ENCODE results near the gene SLC30A3.

SLC30A3 gene

DNA sequence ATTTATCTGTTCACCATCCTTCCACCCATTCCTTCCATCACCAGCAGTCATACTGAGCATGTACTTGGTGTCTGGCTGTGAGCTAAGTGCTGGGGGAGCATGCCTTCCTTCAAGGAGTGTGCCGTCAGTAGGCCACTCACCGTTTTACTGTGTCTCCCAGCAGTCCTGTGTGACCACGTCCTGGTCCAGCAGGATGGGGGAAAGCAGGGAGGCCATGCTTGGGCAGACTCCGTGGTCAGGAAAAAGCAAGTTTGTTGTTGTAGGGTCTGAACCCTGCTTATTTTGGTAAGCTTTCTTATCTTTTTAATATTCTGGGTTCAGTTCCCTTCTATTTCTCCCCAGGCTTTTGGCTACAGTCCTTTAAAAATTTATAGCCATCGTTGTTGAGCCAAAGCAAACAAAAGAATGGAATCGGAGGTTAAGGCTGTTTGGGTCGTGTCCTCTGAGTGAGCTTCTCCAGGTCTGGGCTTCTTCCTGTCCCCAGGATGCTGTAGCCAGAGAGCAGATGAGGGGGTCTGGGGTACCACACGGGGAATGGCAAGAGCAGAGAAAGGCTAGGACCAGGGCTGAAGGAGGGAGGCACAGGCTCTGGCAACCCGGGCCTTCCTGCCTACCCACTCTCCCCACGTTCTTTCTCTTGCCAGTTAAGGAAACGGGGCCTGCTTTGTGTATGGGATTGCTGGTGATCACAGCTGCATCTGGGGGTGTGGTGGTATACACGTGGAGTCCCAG, 13.5 kb downstream of the SLC30A3 start:
- TF ChIP-seq, protein P1, sequence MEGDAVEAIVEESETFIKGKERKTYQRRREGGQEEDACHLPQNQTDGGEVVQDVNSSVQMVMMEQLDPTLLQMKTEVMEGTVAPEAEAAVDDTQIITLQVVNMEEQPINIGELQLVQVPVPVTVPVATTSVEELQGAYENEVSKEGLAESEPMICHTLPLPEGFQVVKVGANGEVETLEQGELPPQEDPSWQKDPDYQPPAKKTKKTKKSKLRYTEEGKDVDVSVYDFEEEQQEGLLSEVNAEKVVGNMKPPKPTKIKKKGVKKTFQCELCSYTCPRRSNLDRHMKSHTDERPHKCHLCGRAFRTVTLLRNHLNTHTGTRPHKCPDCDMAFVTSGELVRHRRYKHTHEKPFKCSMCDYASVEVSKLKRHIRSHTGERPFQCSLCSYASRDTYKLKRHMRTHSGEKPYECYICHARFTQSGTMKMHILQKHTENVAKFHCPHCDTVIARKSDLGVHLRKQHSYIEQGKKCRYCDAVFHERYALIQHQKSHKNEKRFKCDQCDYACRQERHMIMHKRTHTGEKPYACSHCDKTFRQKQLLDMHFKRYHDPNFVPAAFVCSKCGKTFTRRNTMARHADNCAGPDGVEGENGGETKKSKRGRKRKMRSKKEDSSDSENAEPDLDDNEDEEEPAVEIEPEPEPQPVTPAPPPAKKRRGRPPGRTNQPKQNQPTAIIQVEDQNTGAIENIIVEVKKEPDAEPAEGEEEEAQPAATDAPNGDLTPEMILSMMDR (IDR thresholded peaks at IDR 0.05), result no peak

DNA sequence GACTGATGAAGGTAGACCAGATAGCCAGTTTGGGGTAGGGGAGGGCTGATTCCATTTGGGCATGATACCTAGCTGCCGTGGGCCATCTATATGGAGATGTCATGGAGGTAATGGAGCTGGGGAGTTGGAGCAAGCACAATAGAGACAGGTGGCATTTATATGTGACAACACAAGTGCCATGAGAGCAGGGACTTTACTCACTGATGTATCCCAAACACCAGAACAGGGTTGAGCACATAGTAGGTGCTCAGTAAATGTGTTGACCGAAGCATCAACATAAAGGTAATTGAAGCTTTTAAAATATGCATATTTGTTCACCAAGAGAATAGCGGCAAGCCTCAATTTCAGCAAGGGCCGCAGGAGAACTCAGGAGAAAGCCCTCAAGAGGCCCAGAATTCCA, 15.0 kb downstream of the SLC30A3 start:
- TF ChIP-seq, protein P1 (IDR thresholded peaks at IDR 0.05), result no peak

DNA sequence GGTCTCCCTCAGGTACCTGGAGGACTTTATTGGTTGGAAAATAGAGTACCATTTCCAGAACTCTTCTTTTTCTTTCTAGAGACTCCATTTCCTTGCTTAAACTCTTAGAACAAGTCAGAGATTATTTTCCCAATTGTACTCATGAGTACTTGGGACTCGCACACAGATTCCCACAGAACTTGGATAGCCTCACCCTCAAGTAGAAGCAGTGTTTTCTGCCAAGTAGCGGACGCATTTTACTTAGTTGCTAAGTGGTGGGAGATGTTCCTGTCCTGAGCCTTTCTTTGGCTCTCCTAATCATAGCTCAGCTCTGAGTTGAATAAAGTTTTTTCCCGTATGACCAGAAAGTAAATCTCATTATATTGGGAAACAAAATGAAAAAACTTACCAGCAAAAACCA, 17.2 kb downstream of the SLC30A3 start:
- TF ChIP-seq, protein P1 (IDR thresholded peaks at IDR 0.05), result no peak

DNA sequence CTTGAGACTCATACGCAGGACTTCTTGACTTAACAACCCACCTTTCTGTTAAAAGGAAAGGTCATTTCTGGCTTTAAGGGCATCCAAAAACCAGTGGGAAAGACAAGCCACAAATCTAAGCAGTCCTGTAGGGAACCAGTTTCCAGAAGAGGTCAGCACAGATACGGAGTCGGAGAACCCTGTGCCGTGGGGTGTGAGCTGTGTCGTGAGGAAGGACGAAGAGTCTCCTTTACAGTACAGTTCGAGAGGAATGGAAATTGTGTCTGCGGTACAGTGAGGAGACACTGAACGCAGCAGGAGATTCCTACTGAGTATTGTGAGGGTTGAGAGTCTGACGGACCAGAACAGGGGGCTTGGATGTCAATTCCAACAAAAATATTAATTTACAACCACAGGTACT, 17.7 kb downstream of the SLC30A3 start:
- TF ChIP-seq, protein P1 (IDR thresholded peaks at IDR 0.05), result no peak

DNA sequence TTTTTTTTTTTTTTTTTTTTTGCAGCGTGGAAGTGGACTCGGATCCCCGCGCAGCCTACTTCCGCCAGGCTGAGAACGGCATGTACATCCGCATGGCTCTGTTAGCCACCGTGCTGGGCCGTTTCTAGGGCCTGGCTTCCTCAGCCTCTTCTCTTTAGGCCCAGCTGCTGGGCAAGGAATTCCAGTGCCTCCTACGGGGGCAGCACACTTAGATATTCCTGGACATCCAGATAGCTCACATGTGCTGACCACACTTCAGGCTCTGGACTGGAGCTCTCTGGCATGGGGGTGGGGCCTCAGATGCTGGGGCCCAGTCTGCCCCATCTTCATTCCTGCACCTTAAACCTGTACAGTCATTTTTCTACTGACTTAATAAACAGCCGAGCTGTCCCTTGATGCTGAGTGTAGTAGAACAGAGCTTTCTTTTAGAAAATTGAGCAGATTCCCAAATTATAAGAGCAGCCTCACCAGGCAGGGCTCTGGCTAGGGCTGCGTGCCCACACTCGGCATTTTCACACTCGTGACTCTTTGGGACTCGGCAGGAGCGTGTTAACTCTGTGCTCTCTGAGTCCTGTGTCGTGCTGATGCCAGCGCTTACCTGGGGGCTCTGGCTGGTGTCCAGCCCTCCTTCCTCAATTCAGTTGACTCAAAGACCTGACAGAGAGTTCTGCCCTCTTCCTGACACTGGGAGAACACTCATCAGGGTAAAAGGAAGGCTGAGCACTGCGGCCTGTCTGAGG, 19.3 kb downstream of the SLC30A3 start:
- TF ChIP-seq, protein P1 (IDR thresholded peaks at IDR 0.05), result no peak

DNA sequence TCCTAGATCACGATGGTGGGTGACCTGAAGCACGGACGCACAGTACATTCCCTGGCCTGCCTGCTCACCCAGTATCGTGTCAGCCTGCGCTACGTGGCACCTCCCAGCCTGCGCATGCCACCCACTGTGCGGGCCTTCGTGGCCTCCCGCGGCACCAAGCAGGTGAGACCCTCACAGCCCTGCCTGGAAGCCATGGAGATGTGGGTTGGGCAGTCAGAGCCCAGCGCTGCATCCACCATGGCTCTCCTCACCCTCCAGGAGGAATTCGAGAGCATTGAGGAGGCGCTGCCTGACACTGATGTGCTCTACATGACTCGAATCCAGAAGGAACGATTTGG, 20.3 kb downstream of the SLC30A3 start:
- TF ChIP-seq, protein P1 (IDR thresholded peaks at IDR 0.05), result no peak

DNA sequence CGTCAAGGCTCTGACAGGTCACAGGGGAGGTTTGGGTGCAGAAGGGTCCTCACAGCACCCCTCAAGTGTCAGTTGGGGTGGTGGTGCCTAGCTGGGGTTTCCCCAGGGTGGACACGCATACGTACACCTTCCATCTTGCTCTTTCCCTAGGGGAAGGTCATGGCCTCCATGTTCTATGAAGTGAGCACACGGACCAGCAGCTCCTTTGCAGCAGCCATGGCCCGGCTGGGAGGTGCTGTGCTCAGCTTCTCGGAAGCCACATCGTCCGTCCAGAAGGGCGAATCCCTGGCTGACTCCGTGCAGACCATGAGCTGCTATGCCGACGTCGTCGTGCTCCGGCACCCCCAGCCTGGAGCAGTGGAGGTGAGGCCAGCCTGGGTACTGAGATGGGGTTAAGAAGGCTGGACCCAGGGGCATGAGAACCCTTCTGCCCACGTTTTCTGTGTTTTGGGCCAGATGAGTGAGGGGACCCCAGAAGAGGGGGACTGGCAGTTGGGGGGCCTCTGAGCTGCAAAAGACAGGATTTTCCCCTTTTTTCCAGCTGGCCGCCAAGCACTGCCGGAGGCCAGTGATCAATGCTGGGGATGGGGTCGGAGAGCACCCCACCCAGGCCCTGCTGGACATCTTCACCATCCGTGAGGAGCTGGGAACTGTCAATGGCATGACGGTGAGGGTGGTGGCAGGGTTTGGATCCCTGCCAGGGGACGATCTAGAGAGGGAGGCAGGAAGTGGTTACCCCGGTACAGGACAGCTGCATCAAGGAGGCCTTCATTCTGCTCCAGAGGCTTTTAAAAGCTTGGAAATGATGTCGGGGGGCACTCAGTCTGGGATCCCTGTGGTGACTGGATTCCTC, 20.9 kb downstream of the SLC30A3 start:
- TF ChIP-seq, protein P1 (IDR thresholded peaks at IDR 0.05), result no peak

All from LNCAP (cell line).